ENCODE results near the gene TUBGCP6.

- no peak for TF ChIP-seq POLR2A (IDR thresholded peaks at IDR 0.05)
- TF ChIP-seq, protein P1, sequence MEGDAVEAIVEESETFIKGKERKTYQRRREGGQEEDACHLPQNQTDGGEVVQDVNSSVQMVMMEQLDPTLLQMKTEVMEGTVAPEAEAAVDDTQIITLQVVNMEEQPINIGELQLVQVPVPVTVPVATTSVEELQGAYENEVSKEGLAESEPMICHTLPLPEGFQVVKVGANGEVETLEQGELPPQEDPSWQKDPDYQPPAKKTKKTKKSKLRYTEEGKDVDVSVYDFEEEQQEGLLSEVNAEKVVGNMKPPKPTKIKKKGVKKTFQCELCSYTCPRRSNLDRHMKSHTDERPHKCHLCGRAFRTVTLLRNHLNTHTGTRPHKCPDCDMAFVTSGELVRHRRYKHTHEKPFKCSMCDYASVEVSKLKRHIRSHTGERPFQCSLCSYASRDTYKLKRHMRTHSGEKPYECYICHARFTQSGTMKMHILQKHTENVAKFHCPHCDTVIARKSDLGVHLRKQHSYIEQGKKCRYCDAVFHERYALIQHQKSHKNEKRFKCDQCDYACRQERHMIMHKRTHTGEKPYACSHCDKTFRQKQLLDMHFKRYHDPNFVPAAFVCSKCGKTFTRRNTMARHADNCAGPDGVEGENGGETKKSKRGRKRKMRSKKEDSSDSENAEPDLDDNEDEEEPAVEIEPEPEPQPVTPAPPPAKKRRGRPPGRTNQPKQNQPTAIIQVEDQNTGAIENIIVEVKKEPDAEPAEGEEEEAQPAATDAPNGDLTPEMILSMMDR (IDR thresholded peaks at IDR 0.05): no peak
These were observed 24.7 kb upstream of the TUBGCP6 start for GRCh38 chr22:50269573-50269969.
